22Rv1 (cell line): ENCODE measurements around the gene JUN.

Experiments
- CTCF ChIP-seq: fragments of 450-650 bp; IDR thresholded peaks from 2 replicates; pipeline ENCODE4 v1.5.1; 2017; ENCODE audit warnings: mild to moderate bottlenecking
- ZFX ChIP-seq: fragments of 450-650 bp; IDR thresholded peaks from 2 replicates; pipeline ENCODE4 v1.6.1; 2017; ENCODE audit warnings: antibody characterized with exemption, borderline replicate concordance

GRCh38 chr1:58798910-58799442, 15.1 kb upstream of the JUN start:
- TF ChIP-seq CTCF (no peak), ZFX (no peak)
